Neural progenitor cell (in vitro differentiated cells): ENCODE measurements around the gene MUSTN1. TPM values are rescaled to one million over a fixed set of nuclear protein-coding genes. Genes with fewer than 3 reads are reported as not detected.

Experiments used
- DNase-seq: peaks from one replicate; pipeline ENCODE4 v3.0.0-alpha.2; 2016; ENCODE audit warnings: low spot score
- H2AFZ ChIP-seq: fragments of 200-600 bp; sonication (generic); replicated peaks from 2 replicates; pipeline ENCODE4 v1.6.1; 2016; ENCODE audit warnings: antibody characterized with exemption
- H3F3A ChIP-seq: fragments of 200-600 bp; sonication (generic); 2 replicates; pipeline ENCODE4 v1.6.1; 2016; ENCODE audit warnings: antibody characterized with exemption, low read depth
- H3K27ac ChIP-seq: fragments of 200-600 bp; sonication (generic); 2 replicates; pipeline ENCODE4 v1.5.1; 2016; ENCODE audit warnings: mild to moderate bottlenecking
- H3K27me3 ChIP-seq: fragments of 200-600 bp; sonication (generic); 2 replicates; pipeline ENCODE4 v1.6.1; 2016; ENCODE audit warnings: mild to moderate bottlenecking, moderate library complexity
- H3K36me3 ChIP-seq: fragments of 200-600 bp; sonication (generic); 2 replicates; pipeline ENCODE4 v1.5.1; 2016
- H3K4me1 ChIP-seq: fragments of 200-600 bp; sonication (generic); 2 replicates; pipeline ENCODE4 v1.6.1; 2016; ENCODE audit warnings: mixed run types
- H3K4me2 ChIP-seq: fragments of 200-600 bp; sonication (generic); 2 replicates; pipeline ENCODE4 v1.6.1; 2016
- H3K4me3 ChIP-seq: fragments of 200-600 bp; sonication (generic); 2 replicates; pipeline ENCODE4 v1.5.1; 2016
- H3K79me2 ChIP-seq: fragments of 200-600 bp; sonication (generic); 2 replicates; pipeline ENCODE4 v1.6.1; 2016; ENCODE audit warnings: low read depth
- H3K9ac ChIP-seq: fragments of 200-600 bp; sonication (generic); 2 replicates; pipeline ENCODE4 v1.6.1; 2016
- H3K9me3 ChIP-seq: fragments of 200-600 bp; sonication (generic); 2 replicates; pipeline ENCODE4 v1.5.1; 2016; ENCODE audit warnings: low read depth
- H4K20me1 ChIP-seq: fragments of 200-600 bp; sonication (generic); 2 replicates; pipeline ENCODE4 v1.6.1; 2016; ENCODE audit warnings: low read depth
- H3K27ac Mint-ChIP-seq: 3 replicates; pipeline ENCODE4 v1.8.0; 2021; ENCODE audit warnings: mixed read lengths
- H3K27me3 Mint-ChIP-seq: 2 replicates; pipeline ENCODE4 v1.8.0; 2022; ENCODE audit warnings: low read depth, mild to moderate bottlenecking, inconsistent platforms, moderate library complexity, mixed read lengths; ENCODE audit not compliant: insufficient read depth
- H3K36me3 Mint-ChIP-seq: 3 replicates; pipeline ENCODE4 v1.8.0; 2021; ENCODE audit warnings: mixed read lengths
- H3K4me1 Mint-ChIP-seq: 3 replicates; pipeline ENCODE4 v1.8.0; 2021; ENCODE audit warnings: mixed read lengths
- H3K4me3 Mint-ChIP-seq: 3 replicates; pipeline ENCODE4 v1.8.0; 2021; ENCODE audit warnings: mild to moderate bottlenecking, moderate library complexity, mixed read lengths
- H3K9me3 Mint-ChIP-seq: 3 replicates; pipeline ENCODE4 v1.8.0; 2020; ENCODE audit warnings: mixed read lengths
- EZH2 ChIP-seq: fragments of 200-600 bp; sonication (generic); IDR thresholded peaks from 2 replicates; pipeline ENCODE4 v1.6.1; 2017; ENCODE audit warnings: antibody characterized with exemption, mild to moderate bottlenecking, moderate library complexity
- EZH2phosphoT487 ChIP-seq: fragments of 200-600 bp; sonication (generic); IDR thresholded peaks from 2 replicates; pipeline ENCODE4 v1.6.1; 2017; ENCODE audit warnings: antibody characterized with exemption
- total RNA-seq: library from RNA; depleted of rRNA; stranded (reverse); fragments of >200 nt; gene quantifications from 2 replicates; pipeline ENCODE4 v1.2.3, GENCODE V29; 2015; ENCODE audit warnings: low replicate concordance
- TF ChIP-seq, protein P1 (sequence below): fragments of 200-600 bp; sonication (generic); IDR thresholded peaks from 2 replicates; pipeline ENCODE4 v1.5.1; 2017; ENCODE audit warnings: antibody characterized with exemption, mild to moderate bottlenecking

MUSTN1 gene
- total RNA-seq, 1 donor from 2014 or later: 2.0 TPM

- Histone ChIP-seq H3K79me2 (peaks cover 4% of the 10 kb centered on the region), H4K20me1 (peaks cover 3% of the 10 kb centered on the region), H3K4me1 (peaks cover 6% of the 10 kb centered on the region), H2AFZ (no peak overlapping the region), H3K36me3 (no peaks in the 10 kb centered on the region), H3F3A (no peaks in the 10 kb centered on the region), H3K9me3 (no peaks in the 10 kb centered on the region), H3K27ac (no peak overlapping the region), H3K4me3 (no peak overlapping the region), H3K4me2 (no peak overlapping the region), H3K9ac (no peak overlapping the region), H3K27me3 (no peaks in the 10 kb centered on the region)
- Mint-ChIP-seq H3K9me3 (no peaks in the 10 kb centered on the region), H3K36me3 (peaks cover under 1% of the 10 kb centered on the region), H3K27me3 (peaks cover 2% of the 10 kb centered on the region), H3K4me1 (peaks cover 5% of the 10 kb centered on the region), H3K4me3 (no peak overlapping the region), H3K27ac (no peak overlapping the region)
- no peak for TF ChIP-seq EZH2phosphoT487
- TF ChIP-seq, protein P1, sequence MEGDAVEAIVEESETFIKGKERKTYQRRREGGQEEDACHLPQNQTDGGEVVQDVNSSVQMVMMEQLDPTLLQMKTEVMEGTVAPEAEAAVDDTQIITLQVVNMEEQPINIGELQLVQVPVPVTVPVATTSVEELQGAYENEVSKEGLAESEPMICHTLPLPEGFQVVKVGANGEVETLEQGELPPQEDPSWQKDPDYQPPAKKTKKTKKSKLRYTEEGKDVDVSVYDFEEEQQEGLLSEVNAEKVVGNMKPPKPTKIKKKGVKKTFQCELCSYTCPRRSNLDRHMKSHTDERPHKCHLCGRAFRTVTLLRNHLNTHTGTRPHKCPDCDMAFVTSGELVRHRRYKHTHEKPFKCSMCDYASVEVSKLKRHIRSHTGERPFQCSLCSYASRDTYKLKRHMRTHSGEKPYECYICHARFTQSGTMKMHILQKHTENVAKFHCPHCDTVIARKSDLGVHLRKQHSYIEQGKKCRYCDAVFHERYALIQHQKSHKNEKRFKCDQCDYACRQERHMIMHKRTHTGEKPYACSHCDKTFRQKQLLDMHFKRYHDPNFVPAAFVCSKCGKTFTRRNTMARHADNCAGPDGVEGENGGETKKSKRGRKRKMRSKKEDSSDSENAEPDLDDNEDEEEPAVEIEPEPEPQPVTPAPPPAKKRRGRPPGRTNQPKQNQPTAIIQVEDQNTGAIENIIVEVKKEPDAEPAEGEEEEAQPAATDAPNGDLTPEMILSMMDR: no peak
- TF ChIP-seq EZH2: no peak
- DNase-seq: no peak
Measured at GRCh38 chr3:52874160-52874701, 39.4 kb upstream of the MUSTN1 start.

- Histone ChIP-seq H3F3A (no peaks in the 10 kb centered on the region), H3K79me2 (peaks cover 4% of the 10 kb centered on the region), H3K9me3 (no peaks in the 10 kb centered on the region), H3K4me3 (no peak overlapping the region), H3K27me3 (no peaks in the 10 kb centered on the region), H3K27ac (no peak overlapping the region), H3K4me1 (peaks cover 6% of the 10 kb centered on the region), H4K20me1 (peaks cover 3% of the 10 kb centered on the region), H3K4me2 (no peak overlapping the region), H2AFZ (no peak overlapping the region), H3K9ac (no peak overlapping the region), H3K36me3 (no peaks in the 10 kb centered on the region)
- TF ChIP-seq, protein P1: no peak
- no peak for TF ChIP-seq EZH2
- no peak for TF ChIP-seq EZH2phosphoT487
- no peak for DNase-seq
- Mint-ChIP-seq H3K36me3 (no peaks in the 10 kb centered on the region), H3K4me3 (no peak overlapping the region), H3K9me3 (no peaks in the 10 kb centered on the region), H3K27me3 (peaks cover 4% of the 10 kb centered on the region), H3K4me1 (peaks cover 5% of the 10 kb centered on the region), H3K27ac (no peak overlapping the region)
Measured at GRCh38 chr3:52873433-52874159, 38.8 kb upstream of the MUSTN1 start.

- Mint-ChIP-seq H3K27ac (no peak overlapping the region), H3K4me3 (no peak overlapping the region), H3K4me1 (peaks cover 5% of the 10 kb centered on the region), H3K27me3 (peaks cover 4% of the 10 kb centered on the region), H3K9me3 (no peaks in the 10 kb centered on the region), H3K36me3 (no peaks in the 10 kb centered on the region)
- H2AFZ ChIP-seq: no peak overlapping the region
- H3K27ac ChIP-seq: no peak overlapping the region
- TF ChIP-seq EZH2: no peak
- TF ChIP-seq EZH2phosphoT487: no peak
- TF ChIP-seq, protein P1: no peak
- no peak overlapping the region for H3K4me3 ChIP-seq
- H3K79me2 ChIP-seq: peaks cover 4% of the 10 kb centered on the region
- H3K4me2 ChIP-seq: no peak overlapping the region
- H4K20me1 ChIP-seq: peaks cover 3% of the 10 kb centered on the region
- H3K4me1 ChIP-seq: peaks cover 6% of the 10 kb centered on the region
- H3K27me3 ChIP-seq: no peaks in the 10 kb centered on the region
- no peaks in the 10 kb centered on the region for H3K9me3 ChIP-seq
- no peaks in the 10 kb centered on the region for H3K36me3 ChIP-seq
- DNase-seq: no peak
- no peaks in the 10 kb centered on the region for H3F3A ChIP-seq
- H3K9ac ChIP-seq: no peak overlapping the region
Measured at GRCh38 chr3:52872245-52872644, 37.4 kb upstream of the MUSTN1 start.
